BLaER1 (cell line): ENCODE data around the gene SLC25A47.
"Not testable (repeated sequence)": the region's sequence is repeated elsewhere in the genome, so short reads cannot be mapped to it uniquely, and the experiment has no call there.

Experiments used
- H3K27ac ChIP-seq: shearing (Covaris generic); formaldehyde crosslinking; 2 replicates; pipeline ENCODE4 v1.8.1; 2022
- H3K27me3 ChIP-seq: shearing (Covaris generic); formaldehyde crosslinking; 2 replicates; pipeline ENCODE4 v1.8.1; 2022
- H3K36me3 ChIP-seq: shearing (Covaris generic); formaldehyde crosslinking; 2 replicates; pipeline ENCODE4 v1.8.1; 2022
- H3K4me1 ChIP-seq: shearing (Covaris generic); formaldehyde crosslinking; 2 replicates; pipeline ENCODE4 v1.8.1; 2022
- H3K4me2 ChIP-seq: shearing (Covaris generic); formaldehyde crosslinking; 2 replicates; pipeline ENCODE4 v1.8.1; 2022
- H3K4me3 ChIP-seq: shearing (Covaris generic); formaldehyde crosslinking; 2 replicates; pipeline ENCODE4 v1.8.1; 2022
- H3K9ac ChIP-seq: shearing (Covaris generic); formaldehyde crosslinking; 2 replicates; pipeline ENCODE4 v1.8.1; 2022
- H3K9me3 ChIP-seq: shearing (Covaris generic); formaldehyde crosslinking; 2 replicates; pipeline ENCODE4 v1.8.1; 2022
- H4K20me1 ChIP-seq: shearing (Covaris generic); formaldehyde crosslinking; 2 replicates; pipeline ENCODE4 v1.8.1; 2022
- Cebpa-rat ChIP-seq: shearing (Covaris generic); IDR thresholded peaks from 2 replicates; pipeline ENCODE4 v1.8.1; 2022

SLC25A47 gene

GRCh38 chr14:100296106-100296651 lies 27.0 kb upstream of the SLC25A47 start:
- peaks cover 42% of the 10 kb centered on the region for H3K36me3 ChIP-seq

DNA sequence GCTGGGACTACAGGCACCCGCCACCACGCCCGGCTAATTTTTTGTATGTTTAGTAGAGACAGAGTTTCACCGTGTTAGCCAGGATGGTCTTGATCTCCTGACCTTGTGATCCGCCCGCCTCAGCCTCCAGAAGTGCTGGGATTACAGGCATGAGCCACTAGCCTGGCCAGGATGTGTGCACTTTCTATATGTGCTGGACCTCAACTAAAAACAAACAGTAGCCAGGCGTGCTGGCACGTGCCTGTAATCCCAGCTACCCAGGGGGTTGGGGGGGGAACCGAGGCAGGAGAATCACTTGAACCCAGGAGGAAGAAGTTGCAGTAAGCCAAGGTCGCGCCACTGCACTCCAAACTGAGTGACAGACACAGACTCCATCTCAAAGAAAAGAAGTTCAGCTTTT lies 26.4 kb upstream of the SLC25A47 start:
- Histone ChIP-seq H3K36me3 (peaks cover 37% of the 10 kb centered on the region), H3K27ac (peak overlapping the region; percentile 77), H3K9ac (peak overlapping the region; percentile 63), H3K4me2 (peak overlapping the region; percentile 96), H4K20me1 (peaks cover 84% of the 10 kb centered on the region), H3K4me1 (peaks cover 96% of the 10 kb centered on the region)
- not testable (repeated sequence) for H3K4me3 ChIP-seq, H3K27me3 ChIP-seq, H3K9me3 ChIP-seq

More at GRCh38 chr14:100296106-100296651, 27.0 kb upstream of the SLC25A47 start:
- Histone ChIP-seq H3K9me3 (no peaks in the 10 kb centered on the region), H3K27me3 (no peaks in the 10 kb centered on the region), H4K20me1 (peaks cover 88% of the 10 kb centered on the region), H3K4me2 (peak overlapping the region; percentile 96), H3K9ac (peak overlapping the region; percentile 63; the same call in 1 of the 2 replicates), H3K4me3 (no peak overlapping the region), H3K27ac (peak overlapping the region; percentile 90), H3K4me1 (peaks cover 100% of the 10 kb centered on the region)
- TF ChIP-seq Cebpa-rat = peak; percentile 42; the same call in 1 of the 2 replicates

- H3K4me1 ChIP-seq = peaks cover 96% of the 10 kb centered on the region
- no peak for TF ChIP-seq Cebpa-rat
- H3K36me3 ChIP-seq = peaks cover 34% of the 10 kb centered on the region
- H3K27me3 ChIP-seq = no peaks in the 10 kb centered on the region
- peak overlapping the region; percentile 96 for H3K4me2 ChIP-seq
- peak overlapping the region; percentile 38; the same call in 1 of the 2 replicates for H3K4me3 ChIP-seq
- peaks cover 87% of the 10 kb centered on the region for H4K20me1 ChIP-seq
- H3K27ac ChIP-seq = peak overlapping the region; percentile 77
- H3K9ac ChIP-seq = peak overlapping the region; percentile 63
- H3K9me3 ChIP-seq = no peaks in the 10 kb centered on the region
Observed at GRCh38 chr14:100297320-100298300, 25.5 kb upstream of the SLC25A47 start.

DNA sequence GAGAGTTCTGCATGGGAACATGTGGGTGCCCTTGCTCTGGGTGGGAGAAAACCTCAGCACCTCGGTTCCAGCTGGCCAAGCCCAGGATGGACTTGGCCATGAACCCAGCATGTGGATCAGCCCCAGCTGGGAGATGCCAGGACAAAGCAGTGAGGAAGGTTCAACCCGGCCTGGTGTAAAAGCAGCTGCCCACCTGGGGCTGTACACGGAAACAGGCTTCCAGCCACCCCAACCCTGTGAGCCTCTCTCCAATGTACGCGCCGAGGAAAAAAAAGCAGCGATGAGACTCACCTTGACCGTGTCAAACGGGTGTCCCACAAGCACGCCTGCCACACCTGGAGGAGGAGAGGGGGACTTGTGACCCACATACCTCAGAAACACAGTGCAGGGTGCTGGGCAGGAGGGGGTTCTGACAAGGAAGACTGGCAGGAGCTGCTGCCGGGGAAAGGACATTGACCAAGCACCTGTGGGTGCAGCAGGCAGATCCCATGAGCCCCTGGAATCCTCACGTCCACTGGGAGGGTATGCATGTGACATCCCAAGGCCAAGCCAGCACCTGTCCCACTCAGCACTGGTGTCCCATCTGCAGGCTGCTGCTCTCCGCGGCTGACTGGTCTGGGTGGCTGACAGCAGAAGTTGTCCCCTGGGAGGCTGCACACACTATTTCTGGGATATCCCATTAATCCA lies 24.4 kb upstream of the SLC25A47 start:
- Histone ChIP-seq H3K27ac (peak overlapping the region; percentile 77), H3K4me1 (peaks cover 95% of the 10 kb centered on the region), H3K27me3 (no peaks in the 10 kb centered on the region), H3K9me3 (no peaks in the 10 kb centered on the region), H4K20me1 (peaks cover 92% of the 10 kb centered on the region), H3K4me3 (no peak overlapping the region; the same call in 1 of the 2 replicates), H3K36me3 (peaks cover 28% of the 10 kb centered on the region; the same call in 1 of the 2 replicates), H3K9ac (peak overlapping the region; percentile 63), H3K4me2 (peak overlapping the region; percentile 96)
- TF ChIP-seq Cebpa-rat = no peak

DNA sequence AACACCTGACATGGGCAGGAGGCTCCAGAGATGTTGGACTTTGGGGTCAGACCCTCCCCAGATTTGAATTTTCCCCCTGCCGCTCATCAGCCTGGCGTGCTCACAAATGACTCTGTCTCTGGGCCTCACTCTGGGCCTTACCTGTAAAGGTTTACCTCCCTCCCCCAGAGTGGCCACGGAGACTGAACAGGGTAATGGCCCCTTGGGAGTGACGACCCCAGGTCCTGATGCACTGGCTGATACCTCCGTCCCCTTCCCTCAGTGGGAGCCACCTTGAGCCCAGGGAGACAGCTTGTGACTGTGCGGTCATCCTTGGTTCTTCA lies 23.9 kb upstream of the SLC25A47 start:
- no peak for TF ChIP-seq Cebpa-rat
- Histone ChIP-seq H3K9ac (peak overlapping the region; percentile 59), H3K4me2 (peak overlapping the region; percentile 96), H3K4me1 (peaks cover 95% of the 10 kb centered on the region), H3K36me3 (peaks cover 32% of the 10 kb centered on the region), H3K4me3 (no peak overlapping the region; the same call in 1 of the 2 replicates), H3K9me3 (no peaks in the 10 kb centered on the region), H3K27me3 (no peaks in the 10 kb centered on the region), H4K20me1 (peaks cover 95% of the 10 kb centered on the region), H3K27ac (peak overlapping the region; percentile 77)

GRCh38 chr14:100302616-100303015 lies 20.5 kb upstream of the SLC25A47 start:
- Histone ChIP-seq H3K9me3 (no peaks in the 10 kb centered on the region), H3K27ac (no peak overlapping the region; the same call in 1 of the 2 replicates), H3K36me3 (peaks cover 26% of the 10 kb centered on the region), H3K4me2 (peak overlapping the region; percentile 14; the same call in 1 of the 2 replicates), H3K9ac (no peak overlapping the region), H3K4me1 (peaks cover 72% of the 10 kb centered on the region), H3K27me3 (no peaks in the 10 kb centered on the region), H3K4me3 (no peak overlapping the region), H4K20me1 (peaks cover 84% of the 10 kb centered on the region)
- TF ChIP-seq Cebpa-rat = no peak

DNA sequence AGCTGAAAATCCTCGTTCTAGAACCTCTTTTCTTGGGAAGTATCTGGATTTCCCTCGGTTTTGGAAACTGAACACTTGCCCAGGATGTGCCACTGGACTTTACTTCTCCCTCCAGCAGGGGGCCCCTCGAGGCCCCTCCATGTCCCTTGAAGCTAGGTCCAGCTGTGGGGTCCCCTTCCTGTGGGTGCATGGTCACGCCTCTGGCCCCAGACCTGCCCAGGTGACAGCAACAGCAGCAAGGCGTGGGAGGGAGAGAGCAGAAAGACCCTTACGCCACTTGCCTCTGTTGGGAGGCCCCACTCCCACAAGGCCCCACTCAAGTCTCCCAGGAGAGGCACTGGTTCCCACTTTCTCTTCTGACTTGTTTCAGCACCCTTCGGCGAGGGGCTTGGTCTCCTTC lies 20.0 kb upstream of the SLC25A47 start:
- TF ChIP-seq Cebpa-rat = no peak
- Histone ChIP-seq H3K27me3 (no peaks in the 10 kb centered on the region), H3K9me3 (no peaks in the 10 kb centered on the region), H3K4me3 (no peak overlapping the region), H4K20me1 (peaks cover 84% of the 10 kb centered on the region), H3K27ac (no peak overlapping the region), H3K9ac (peak overlapping the region; percentile 20; the same call in 1 of the 2 replicates), H3K36me3 (peaks cover 21% of the 10 kb centered on the region), H3K4me2 (peak overlapping the region; percentile 87), H3K4me1 (peaks cover 72% of the 10 kb centered on the region)

- H3K9ac ChIP-seq = peak overlapping the region; percentile 99; the same call in 1 of the 2 replicates
- H3K4me2 ChIP-seq = peak overlapping the region; percentile 87
Observed at GRCh38 chr14:100303925-100304324, 19.2 kb upstream of the SLC25A47 start.

DNA sequence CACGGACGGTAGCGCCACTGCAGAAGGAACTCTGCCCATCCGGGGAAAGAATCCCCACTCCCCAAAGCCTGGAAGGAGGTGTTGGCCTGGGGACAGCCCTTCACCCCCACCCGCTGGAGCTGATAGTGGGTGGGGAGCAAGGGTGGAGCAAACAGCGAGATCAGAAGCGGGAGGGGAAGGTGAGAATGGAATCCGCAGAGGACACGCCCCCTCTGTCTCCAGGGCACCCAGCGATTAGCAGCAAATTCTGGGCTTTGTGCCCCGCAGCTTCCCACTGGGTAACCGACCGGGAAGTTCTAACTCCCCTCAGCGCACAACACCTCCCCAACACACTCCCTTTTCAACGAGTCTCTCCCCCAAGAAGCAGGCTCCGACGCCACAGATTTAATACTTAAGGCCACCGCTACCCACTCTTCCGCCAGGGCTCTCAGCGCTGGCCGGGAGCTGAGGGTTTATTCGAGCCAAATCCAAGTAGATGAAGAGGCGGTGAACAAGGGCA lies 18.3 kb upstream of the SLC25A47 start:
- peak overlapping the region; percentile 99 for H3K9ac ChIP-seq
- peaks cover 13% of the 10 kb centered on the region for H3K36me3 ChIP-seq
- peak overlapping the region; percentile 98 for H3K27ac ChIP-seq
- no peaks in the 10 kb centered on the region for H3K27me3 ChIP-seq
- no peak for TF ChIP-seq Cebpa-rat
- peaks cover 71% of the 10 kb centered on the region for H4K20me1 ChIP-seq
- peaks cover 72% of the 10 kb centered on the region for H3K4me1 ChIP-seq
- H3K4me2 ChIP-seq = peak overlapping the region; percentile 87
- no peaks in the 10 kb centered on the region for H3K9me3 ChIP-seq
- peak overlapping the region; percentile 100 for H3K4me3 ChIP-seq

More at GRCh38 chr14:100303925-100304324, 19.2 kb upstream of the SLC25A47 start:
- H3K27me3 ChIP-seq = no peaks in the 10 kb centered on the region
- no peaks in the 10 kb centered on the region for H3K9me3 ChIP-seq
- peak overlapping the region; percentile 20; the same call in 1 of the 2 replicates for H3K27ac ChIP-seq
- peaks cover 81% of the 10 kb centered on the region for H4K20me1 ChIP-seq
- H3K4me3 ChIP-seq = peak overlapping the region; percentile 100; the same call in 1 of the 2 replicates
- peaks cover 72% of the 10 kb centered on the region for H3K4me1 ChIP-seq
- peaks cover 14% of the 10 kb centered on the region for H3K36me3 ChIP-seq
- TF ChIP-seq Cebpa-rat = no peak
